Transverse colon (tissue), 4 donors: Measurements from ENCODE around the gene CAMK2B.

Experiments
- CTCF ChIP-seq, 5 experiments: fragments of 200-600 bp in 3 of 5; fragments of 450-650 bp in 2 of 5; sonication (generic) in 3 of 5; IDR thresholded peaks; 1 replicate in 2 of 5; 2 replicates in 3 of 5; pipeline ENCODE4 v1.5.1; 2016 to 2017; ENCODE audit warnings: antibody characterized with exemption in 5 of 5, inconsistent platforms in 3 of 5, mild to moderate bottlenecking in 2 of 5, moderate library complexity in 1 of 5
- EP300 ChIP-seq: sonication (generic); formaldehyde crosslinking; IDR thresholded peaks from one replicate; pipeline ENCODE4 v1.6.1; 2017; ENCODE audit warnings: antibody characterized with exemption, low read depth
- POLR2A ChIP-seq: fragments of 450-650 bp; IDR thresholded peaks from one replicate; pipeline ENCODE4 v1.6.1; 2016; ENCODE audit warnings: antibody characterized with exemption, mild to moderate bottlenecking, moderate library complexity
- POLR2AphosphoS5 ChIP-seq, 3 donors: sonication (generic); formaldehyde crosslinking; IDR thresholded peaks; one replicate each; pipeline ENCODE4 v1.6.1; 2016; ENCODE audit warnings: antibody characterized with exemption in 3 of 3

- no peak for TF ChIP-seq POLR2A
- TF ChIP-seq CTCF (IDR thresholded peaks at IDR 0.05), result no peak
- no peak for TF ChIP-seq EP300
- TF ChIP-seq POLR2AphosphoS5 (IDR thresholded peaks at IDR 0.05), result no peak
These were observed 22.2 kb upstream of the CAMK2B start for GRCh38 chr7:44347546-44348114.
